GM18498 (cell line): ENCODE data around the gene CEBPA.
"Not testable (repeated sequence)": the region's sequence is repeated elsewhere in the genome, so short reads cannot be mapped to it uniquely, and the experiment has no call there.

ENCODE experiments used
- ATAC-seq: cut with Tn5 transposase; IDR thresholded peaks from one replicate; pipeline ENCODE4 v1.9.1; 2021; ENCODE audit warnings: mild to moderate bottlenecking, moderate library complexity; ENCODE audit not compliant: unreplicated experiment

CEBPA gene

DNA sequence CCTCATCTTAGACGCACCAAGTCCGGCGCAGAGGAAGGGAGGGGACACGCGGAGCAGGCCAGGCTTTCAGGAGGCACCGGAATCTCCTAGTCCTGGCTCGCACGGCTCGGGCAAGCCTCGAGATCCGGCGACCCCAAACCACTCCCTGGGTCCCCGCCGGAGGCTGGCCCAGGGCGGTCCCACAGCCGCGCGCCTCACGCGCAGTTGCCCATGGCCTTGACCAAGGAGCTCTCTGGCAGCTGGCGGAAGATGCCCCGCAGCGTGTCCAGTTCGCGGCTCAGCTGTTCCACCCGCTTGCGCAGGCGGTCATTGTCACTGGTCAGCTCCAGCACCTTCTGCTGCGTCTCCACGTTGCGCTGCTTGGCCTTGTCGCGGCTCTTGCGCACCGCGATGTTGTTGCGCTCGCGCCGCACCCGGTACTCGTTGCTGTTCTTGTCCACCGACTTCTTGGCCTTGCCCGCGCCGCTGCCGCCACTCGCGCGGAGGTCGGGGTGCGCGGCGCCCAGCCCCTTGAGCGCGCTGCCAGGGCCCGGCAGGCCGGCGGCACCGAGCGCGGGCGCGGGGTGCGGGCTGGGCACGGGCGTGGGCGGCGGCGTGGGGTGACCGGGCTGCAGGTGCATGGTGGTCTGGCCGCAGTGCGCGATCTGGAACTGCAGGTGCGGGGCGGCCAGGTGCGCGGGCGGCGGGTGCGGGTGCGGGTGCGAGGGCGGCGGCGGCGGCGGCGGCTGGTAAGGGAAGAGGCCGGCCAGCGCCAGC is 1.0 kb downstream of the CEBPA start:
- ATAC-seq, result no peak

DNA sequence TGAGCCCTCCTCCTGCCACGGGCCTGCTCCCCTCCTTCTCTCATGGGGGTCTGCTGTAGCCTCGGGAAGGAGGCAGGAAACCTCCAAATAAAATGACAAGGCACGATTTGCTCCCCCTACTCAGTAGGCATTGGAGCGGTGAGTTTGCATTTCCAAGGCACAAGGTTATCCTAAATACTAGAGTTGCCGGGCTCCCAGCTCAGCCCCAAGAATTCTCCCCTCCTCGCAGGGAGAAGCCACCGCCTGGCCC is 1.5 kb downstream of the CEBPA start:
- no peak for ATAC-seq

DNA sequence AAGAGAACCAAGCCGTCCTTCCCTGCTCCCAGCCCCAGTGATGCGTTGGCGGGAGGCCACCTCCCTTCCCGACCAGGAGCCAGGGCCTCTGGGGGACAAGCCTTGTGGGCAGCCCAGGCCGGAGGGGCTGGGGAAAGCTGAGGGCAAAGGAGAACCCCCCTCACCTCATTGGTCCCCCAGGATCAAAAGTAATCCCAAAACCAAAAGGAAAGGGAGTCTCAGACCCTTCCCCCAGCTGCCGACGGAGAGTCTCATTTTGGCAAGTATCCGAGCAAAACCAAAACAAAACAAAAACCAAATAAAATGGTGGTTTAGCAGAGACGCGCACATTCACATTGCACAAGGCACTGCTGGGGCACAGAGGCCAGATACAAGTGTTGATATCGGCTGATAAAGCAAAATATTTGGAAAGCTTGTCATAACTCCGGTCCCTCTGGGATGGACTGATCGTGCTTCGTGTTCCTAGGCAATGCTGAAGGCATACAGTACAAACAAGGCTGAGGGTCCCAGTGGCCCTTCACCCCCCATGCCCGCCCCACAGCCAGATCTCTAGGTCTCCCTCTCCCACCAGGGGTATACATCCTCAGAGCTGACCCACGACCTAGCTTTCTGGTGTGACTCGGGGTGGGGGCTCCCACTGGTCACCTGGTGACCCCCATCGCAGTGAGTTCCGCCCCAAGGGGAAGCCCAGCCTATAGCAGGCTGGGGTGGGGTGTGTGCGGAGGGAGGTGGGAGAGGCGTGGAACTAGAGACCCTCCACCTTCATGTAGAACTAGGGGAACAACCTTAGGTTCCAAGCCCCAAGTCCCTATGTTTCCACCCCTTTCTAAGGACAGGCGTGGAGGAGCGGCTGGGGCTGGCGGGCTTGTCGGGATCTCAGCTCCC is 2.1 kb downstream of the CEBPA start:
- ATAC-seq, result no peak

DNA sequence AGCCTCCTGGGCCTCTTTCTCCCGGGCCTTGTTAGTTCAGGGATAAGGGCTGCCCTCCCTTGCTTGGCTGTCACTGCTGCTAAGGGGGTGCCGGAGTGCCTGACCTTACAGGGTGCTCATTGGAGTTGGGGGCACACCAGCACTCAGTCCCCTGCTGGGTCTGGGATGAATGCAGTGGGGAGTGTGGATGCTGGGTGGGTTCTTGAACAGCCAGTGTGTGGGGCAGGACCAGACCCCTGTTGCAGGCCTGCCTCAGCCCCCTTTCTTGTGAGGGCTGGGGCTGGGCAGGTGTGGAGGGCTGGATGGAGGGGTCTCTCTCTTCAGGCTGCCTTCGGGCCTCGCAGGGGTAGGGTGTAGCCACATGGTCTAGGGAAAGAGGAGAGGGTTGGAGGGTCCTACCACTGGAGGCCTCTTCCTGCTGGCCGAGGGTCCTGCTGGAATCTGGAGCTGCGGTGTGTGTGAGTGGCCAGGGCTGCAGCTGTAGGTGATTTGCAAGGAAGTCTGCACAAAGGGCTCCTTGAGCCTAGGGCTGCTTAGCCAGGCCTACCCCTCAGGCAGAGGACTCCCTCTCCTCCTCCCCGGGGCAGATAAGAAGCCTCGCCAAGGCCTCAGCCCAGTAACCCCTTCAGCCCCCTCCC is 3.2 kb downstream of the CEBPA start:
- no peak for ATAC-seq

DNA sequence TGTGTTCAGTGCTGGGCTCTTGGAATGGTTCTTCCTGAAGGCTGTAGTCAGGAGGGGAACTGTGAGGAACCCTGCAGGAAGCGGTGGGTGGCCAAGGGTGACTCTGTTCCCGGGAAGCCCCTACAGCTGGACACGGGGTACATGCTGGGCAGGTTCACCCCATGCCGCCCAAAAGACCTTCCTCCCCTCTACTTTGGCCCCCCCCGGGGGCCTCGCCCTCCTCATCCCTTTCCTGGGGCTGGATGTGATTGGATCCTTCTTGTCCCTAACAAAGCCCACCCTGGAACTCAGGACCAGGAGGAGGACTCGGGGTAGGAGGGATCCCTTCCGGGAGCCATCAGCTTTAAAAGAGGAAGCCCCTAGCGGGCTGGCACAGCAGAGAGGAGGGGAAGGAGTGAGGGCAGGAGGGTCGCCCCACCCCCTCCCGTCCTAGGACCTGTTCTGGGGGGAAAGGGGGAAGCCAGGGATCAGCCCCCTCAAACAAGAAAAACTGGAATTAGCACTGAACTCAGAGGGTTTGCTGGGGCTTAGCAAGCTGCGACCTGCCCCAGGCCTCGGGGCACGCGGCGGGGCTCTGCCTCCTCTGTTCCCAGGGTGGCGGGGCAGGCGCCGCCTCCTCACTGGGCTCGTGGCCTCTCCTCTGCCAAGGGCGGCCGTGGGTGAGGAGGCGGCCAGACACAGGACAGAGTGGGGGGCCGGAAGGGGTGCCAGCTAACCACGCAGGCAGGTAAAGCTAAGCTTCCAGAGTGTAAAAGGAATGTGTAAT is 4.0 kb downstream of the CEBPA start:
- ATAC-seq, result no peak

DNA sequence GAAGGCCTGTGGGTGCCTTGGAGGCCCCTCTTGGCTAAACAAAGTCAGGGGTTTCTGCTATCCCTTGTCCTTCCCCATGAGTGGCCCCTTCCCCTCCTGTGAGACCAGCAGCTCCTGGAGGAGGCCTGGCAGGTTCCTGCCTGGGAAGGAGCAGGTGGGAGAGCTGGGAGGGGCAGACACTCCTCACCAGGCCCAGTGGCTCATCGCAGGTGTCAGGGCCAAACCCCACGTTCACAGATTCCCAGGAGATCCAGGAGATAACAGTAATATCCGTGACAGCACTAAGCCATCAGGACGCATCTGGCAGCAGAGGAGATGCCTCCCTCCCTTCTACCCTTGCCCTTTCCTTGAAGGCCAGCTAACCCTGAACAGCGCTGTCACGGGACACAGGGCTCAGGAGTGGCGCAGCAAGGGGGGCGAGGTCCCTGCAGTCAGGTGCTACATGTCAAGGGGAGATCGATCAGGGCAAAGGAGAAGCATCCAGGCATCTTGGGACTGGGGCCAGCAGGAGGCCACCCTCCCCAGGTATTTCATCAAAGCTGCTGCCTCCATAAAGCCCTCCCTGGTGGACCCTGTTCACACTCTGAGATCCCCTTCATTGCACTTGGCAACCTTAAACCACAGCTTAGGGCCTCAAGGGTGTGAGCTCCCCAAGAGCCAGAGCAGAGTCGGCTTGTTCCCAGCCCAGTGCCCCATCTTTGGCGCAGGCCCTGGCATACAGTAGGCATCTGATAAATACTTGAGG is 4.8 kb downstream of the CEBPA start:
- ATAC-seq, result no peak

DNA sequence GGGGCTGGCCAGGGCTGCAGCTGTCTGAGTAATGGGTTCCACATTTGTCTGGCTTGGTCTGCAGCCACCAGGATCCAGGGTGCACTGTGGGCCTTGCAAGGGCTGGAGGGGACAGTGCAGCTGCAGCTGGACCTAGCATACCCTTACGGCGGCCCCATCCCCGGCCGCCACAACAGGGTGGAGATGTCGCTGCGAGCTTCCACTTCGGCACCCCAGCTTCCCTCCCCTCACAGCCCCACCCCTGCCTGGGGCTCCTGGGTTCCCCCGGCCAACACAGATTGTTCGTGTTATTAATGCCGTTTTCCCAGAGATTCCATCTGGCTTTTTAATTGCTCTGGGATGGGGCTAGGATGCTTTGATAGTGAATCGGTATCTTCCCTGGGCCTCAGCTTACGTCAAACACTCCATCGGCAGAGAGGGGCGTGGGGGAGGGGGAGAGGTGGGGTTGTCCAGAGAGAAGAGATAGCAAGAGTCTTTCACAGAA is 5.8 kb downstream of the CEBPA start:
- ATAC-seq, result no peak

DNA sequence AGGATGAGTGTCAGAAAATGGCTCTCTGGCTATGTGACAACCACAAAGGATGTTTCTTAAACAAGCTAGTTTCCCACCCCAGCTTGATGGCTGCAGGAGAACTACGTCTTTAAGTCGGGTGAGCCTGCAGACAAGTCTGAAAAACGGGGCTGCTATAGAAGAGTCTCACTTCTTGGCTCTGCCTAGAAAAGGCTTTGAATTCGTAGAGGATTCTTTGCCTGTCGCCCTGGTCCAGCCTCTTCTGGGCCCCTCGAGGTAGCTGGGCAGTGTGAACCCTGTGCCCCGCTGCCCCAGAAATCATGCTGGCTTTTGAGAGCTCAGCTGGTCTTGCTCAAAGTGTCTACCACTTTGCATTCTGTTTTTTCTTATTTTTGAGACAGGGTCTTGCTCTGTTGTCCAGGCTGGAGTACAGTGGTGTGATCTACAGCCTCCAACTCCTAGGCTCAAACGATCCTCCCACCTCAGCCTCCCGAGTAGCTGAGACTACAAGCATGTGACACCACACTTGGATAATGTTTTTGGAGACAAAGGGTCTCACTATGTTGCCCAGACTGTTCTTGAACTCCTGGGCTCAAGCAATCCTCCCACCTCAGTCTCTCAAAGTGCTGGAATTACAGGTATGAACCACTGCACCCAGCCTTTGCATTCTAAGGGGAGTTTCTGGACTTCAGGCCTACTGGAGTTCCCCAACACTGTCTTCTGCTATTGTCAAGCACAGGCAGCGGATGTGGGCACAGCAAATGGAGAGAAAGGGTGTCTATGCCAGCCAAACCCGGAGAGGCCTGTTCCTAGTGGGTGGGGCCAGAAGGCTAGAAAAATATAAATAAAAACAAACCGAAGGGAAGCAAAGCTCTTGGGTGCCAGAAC is 6.5 kb downstream of the CEBPA start:
- ATAC-seq, result no peak

DNA sequence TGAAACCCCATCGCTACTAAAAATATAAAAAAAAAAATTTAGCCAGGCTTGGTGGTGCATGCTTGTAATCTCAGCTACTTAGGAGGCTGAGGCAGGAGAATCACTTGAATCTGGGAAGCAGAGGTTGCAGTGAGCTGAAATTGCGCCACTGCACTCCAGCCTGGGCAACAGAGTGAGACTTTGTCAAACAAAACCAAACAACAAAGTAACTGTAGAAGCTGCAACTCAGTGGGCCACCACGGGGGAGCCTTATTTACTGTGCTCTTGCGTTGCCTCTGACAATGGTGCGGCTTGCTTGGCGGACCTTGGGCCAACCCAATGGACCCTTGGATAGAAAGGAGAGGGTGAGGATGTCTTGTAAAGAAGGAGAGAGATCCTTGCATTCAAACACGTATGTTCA is 7.3 kb downstream of the CEBPA start:
- not testable (repeated sequence) for ATAC-seq

DNA sequence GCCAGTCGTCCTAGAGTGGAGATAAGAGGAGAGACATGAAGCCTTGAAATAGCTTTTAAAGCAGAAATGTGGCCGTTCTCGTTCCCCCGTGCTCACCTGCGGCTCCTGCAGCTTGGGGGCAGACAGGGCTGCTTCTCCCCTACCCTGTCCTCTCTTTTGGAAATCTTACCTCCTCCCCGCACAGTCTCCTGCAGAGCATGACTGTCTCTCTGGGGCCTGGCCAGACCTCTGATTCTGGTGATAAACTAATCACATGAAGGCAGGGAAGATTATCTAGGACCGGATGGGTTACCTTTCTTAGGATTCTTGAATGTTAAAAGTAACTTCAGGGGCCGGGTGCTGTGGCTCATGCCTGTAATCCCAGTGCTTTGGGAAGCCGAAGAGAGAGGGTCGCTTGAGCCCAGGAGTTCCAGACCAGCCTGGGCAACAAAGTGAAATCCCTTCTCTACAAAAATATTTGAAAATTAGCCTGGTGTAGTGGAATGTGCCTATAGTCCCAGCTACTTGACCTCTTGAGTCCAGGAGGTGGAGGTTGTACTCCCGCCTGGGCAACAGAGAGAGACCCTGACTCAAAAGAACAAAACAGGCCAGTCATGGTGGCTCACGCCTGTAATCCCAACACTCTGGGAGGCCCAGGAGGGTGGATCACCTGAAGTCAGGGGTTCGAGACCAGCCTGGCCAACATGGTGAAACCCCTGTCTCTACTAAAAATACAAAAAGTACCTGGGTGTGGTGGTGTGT is 8.1 kb downstream of the CEBPA start:
- ATAC-seq, result no peak

DNA sequence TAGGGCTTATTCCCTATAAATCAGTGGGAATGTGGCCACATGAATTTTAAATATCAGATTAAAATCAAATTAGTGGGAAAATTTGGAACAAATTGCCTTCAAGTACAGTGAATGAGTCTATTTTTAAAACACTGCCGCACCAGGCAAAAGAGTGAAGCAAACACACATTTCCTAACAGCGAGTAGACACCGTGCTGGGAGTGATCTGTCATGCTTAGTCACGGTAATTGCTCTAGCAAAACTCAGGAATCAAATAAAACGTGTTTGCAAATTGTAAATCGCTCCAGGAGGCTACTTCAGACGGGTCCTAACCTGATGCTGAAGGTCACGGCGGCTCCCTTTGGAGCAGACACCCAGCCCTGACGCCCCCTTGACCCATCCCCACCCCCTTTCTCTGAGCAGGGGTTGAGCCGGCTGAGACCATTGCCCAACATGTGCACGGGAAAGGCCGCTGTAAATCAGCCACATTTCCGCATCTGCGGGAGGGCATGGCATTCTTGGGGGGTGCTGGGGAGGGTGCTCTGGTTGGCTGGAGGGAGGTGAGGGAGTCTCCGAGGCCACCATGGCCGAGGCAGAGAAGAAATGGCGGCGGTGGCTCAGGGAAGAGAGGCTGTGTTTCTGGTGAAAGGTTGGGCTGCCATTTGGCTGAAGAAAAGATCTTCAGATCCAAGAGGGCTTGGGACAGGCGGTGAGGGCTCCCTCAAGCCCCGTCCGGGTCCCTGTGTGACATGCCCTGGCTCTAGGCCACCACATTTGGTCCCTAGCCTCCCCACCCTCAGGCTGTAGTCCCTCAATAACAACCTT is 8.9 kb downstream of the CEBPA start:
- no peak for ATAC-seq

DNA sequence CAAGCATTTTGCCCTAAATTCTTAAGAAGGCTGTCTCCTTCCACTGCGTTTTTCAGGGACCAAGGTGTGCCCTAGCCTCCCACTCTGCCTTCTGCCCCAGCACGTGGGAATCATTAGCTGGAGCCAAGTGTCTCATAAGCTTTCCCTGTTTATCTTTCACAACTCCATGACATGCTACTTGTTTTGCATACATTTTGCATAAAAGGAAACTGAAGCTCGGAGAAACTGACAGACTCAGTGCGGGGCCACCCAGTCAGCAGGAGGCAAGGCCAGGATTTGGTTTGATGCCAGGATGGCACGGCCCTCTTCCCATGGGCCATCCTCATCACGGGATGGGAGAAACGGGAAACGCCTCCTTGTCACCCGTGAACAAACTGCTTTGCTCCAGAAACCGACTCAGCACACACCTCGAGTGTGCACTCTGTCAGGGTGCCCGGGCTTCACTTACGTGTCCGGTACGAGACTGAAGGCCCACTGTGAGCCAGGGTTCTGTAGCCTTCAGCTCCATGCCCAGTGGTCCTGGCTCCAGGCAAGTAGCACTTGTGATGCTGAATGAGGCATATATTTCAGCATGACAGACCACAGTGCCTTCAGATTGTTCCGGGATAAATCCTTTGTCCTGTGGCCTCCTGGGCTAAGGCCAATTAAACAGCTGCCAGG is 9.6 kb downstream of the CEBPA start:
- ATAC-seq, result no peak

DNA sequence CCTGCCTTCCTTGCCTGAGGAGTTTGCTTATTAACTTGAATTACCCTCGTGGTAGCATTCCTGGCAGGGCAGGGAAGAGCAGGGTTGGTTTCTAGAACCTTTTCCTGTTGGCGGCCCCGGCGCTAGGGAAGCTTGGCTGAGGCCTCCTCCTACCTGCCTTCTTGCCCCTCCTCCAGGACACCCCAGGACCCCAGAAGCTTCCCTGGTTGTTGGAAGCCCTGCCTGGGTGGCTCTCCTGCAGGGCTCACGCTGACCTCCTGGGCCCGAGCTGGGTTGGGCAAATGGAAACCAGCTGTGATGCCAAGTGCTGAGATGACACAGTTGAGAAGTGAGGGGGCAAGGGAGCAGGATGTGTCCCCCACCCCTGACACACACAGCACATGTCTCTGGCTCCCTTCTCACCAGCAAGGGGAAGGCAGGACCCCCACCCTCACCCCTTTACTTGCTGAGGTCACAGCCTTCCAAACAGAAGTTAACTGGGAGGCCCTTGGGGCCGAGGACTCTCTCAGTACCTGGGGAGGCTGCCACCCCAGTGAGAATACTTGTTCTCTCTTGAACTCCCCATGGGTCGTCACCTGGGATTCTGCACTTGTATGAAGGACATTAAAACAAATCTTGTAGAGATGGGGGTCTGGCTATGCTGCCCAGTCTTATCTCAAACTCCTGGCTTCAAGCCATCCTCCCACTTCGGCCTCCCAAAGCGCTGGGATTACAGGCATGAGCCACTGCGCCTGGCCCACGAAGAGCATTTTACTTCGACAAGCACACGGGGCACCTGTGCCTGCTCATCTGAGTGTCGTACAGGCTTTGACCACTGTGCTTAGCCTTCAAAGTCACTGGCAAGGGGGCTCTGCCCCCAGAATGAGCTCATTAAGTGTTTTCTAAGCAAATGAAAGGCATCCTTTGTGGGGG is 10.5 kb downstream of the CEBPA start:
- no peak for ATAC-seq

DNA sequence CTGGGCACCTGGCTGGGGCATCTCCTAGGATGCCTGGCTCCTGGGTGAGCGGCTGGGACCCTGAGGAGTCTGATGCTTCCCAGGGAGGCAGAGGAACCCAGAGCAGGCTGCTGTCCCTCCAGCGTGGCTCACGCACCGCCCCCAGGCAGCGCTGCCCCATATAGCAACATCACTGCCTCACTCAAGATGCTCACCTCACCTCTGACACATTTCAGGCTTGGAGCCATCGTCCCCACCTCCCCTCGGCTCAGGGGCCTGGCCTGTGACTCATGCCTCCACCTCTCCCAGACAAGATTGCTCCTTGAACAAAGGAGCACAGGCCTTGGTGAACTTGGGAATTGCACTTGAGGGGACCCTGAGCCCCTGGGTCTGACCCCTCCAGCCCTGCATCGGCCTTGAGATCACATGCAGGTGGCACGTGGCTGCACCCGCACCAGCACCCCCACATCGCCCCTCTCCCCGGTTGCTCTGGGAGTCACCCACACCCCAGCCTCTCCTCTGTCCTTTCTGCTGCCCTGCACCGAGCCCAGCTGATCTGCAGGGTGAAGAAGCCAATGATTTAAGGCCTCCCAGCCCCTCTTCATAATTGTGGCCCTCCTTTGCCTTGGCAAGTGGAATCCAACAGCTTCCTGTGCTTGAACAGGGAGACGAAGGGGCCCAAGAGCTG is 11.2 kb downstream of the CEBPA start:
- no peak for ATAC-seq

DNA sequence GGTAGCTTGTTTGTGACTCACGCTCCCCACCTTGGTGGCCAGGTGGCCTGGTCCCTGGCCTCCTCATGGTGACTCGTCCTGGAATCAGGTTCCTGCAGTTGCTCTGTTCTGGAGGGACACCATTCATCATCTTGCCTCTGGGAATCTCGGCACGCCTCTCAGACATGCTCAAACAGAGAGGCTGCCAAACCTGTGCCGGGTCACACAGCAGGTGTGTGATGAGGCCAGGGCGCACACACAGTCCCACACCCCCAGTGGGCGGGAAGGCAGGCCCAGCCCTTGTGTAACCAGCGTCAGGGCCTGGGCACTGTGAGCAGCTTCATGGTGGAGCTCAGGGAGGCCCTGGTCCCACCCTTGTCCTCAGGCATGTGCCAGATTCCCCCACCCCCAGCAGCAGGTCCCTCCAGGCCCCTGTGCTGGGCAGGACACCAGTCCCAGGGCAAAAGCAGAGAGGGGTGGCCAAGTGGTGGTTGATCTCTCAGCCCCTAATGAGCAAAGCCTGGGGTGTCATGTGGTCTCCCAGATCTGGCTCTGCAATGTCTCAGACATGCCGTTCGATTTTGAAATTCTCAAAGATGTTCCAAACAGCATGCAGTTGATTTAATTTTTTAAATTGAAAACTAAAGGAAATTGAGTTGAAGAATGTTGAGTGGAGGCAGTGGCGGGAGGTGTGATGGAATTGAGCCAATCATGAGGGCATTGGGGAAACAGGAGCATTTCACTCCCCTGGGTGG is 12.1 kb downstream of the CEBPA start:
- ATAC-seq, result no peak
